GM19193 (cell line): ENCODE results near the gene SH3PXD2A.

Experiments
- POLR2A ChIP-seq: IDR thresholded peaks from 4 replicates; pipeline ENCODE4 v1.6.1; 2011; ENCODE audit not compliant: insufficient read depth, insufficient read length; ENCODE audit errors: extremely low read depth

SH3PXD2A gene

GRCh38 chr10:103752680-103753248 lies 102.6 kb downstream of the SH3PXD2A start:
- TF ChIP-seq POLR2A: no peak

- no peak for TF ChIP-seq POLR2A
Observed at GRCh38 chr10:103751667-103752290, 103.6 kb downstream of the SH3PXD2A start.

- no peak for TF ChIP-seq POLR2A
Observed at GRCh38 chr10:103750836-103751235, 104.5 kb downstream of the SH3PXD2A start.

GRCh38 chr10:103749779-103750178 lies 105.6 kb downstream of the SH3PXD2A start:
- TF ChIP-seq POLR2A: no peak

- no peak for TF ChIP-seq POLR2A
Observed at GRCh38 chr10:103748020-103748419, 107.4 kb downstream of the SH3PXD2A start.

- TF ChIP-seq POLR2A: no peak
Observed at GRCh38 chr10:103747193-103747865, 108.0 kb downstream of the SH3PXD2A start.

- TF ChIP-seq POLR2A: no peak
Observed at GRCh38 chr10:103746598-103746997, 108.8 kb downstream of the SH3PXD2A start.

GRCh38 chr10:103745341-103746247 lies 109.8 kb downstream of the SH3PXD2A start:
- TF ChIP-seq POLR2A: no peak

- TF ChIP-seq POLR2A: no peak
Observed at GRCh38 chr10:103742824-103743223, 112.6 kb downstream of the SH3PXD2A start.

- no peak for TF ChIP-seq POLR2A
Observed at GRCh38 chr10:103740611-103741010, 114.8 kb downstream of the SH3PXD2A start.

- no peak for TF ChIP-seq POLR2A
Observed at GRCh38 chr10:103739039-103739764, 116.2 kb downstream of the SH3PXD2A start.

- TF ChIP-seq POLR2A: no peak
Observed at GRCh38 chr10:103737735-103738367, 117.5 kb downstream of the SH3PXD2A start.

GRCh38 chr10:103736763-103737162 lies 118.6 kb downstream of the SH3PXD2A start:
- no peak for TF ChIP-seq POLR2A

- no peak for TF ChIP-seq POLR2A
Observed at GRCh38 chr10:103736044-103736443, 119.3 kb downstream of the SH3PXD2A start.
